ENCODE results near the gene TMEM222. TPM values are rescaled to one million over a fixed set of nuclear protein-coding genes. Genes with fewer than 3 reads are reported as not detected.

TMEM222 gene
- total and polyA plus RNA-seq, 10 of the 15 experiments (the other 5 are each of a cell fraction or from before 2014, with no cell fraction given): 3.8 to 43.5 (median 35.4) TPM

GRCh38 chr1:27332536-27333281 is 10.7 kb downstream of the TMEM222 start:
- SMC1A ChIA-PET (ENCODE audit: uncharacterized antibody, unreplicated experiment): interaction anchor here (0.7 to 2.4 kb wide), 11 partner anchors 9 to 273 kb away, joined by 3 to 10 read pairs (median 4); partner anchors contain the start of genes FCN3 and SYTL1
- H3K27me3 ChIP-seq (replicated peaks in 1 of 2; ENCODE audit: control insufficient read depth in 2 of 2, insufficient read depth in 2 of 2, low read length in 1 of 2): no peaks in the 10 kb centered on the region
- RAD21 ChIA-PET (ENCODE audit: unreplicated experiment): interaction anchor here (0.8 to 2.5 kb wide), 8 partner anchors 9 to 274 kb away, joined by 3 to 18 read pairs (median 4); partner anchors contain the start of gene SYTL1
- WGBS (ENCODE audit: insufficient coverage, insufficient replicate concordance, low lambda C conversion rate, missing lambda C conversion rate): 72% methylated on average over 11 of the region's 11 CpGs
- H3K27ac ChIP-seq (ENCODE audit: control insufficient read depth, insufficient read depth): no peak overlapping the region
- BruUV-seq (replicated peaks): no TSS peak
- H4K20me1 ChIP-seq (ENCODE audit: control insufficient read depth, insufficient read depth): no peaks in the 10 kb centered on the region; the same call in 1 of the 2 replicates
- POLR2A ChIA-PET: interaction anchor here (0.6 to 1.8 kb wide), 4 partner anchors 10 to 59 kb away, joined by 3 to 6 read pairs (median 4); partner anchors contain the start of genes GPR3 and TMEM222
- no peak overlapping the region for H2AFZ ChIP-seq (ENCODE audit: control insufficient read depth, low read depth, low read length)
- H3K4me3 ChIP-seq: no peak overlapping the region
- in situ Hi-C loops (cut with MboI) (no loop called here), intact Hi-C loops (cut with micrococcal nuclease; ENCODE audit: unreplicated experiment) (no loop called here)
- ATAC-seq (peak; percentile 95), FAIRE-seq (no peak), DNase-seq (ENCODE audit: low read depth, low spot score) (no peak)
- peaks cover 8% of the 10 kb centered on the region for H3K79me2 ChIP-seq (ENCODE audit: control insufficient read depth, insufficient read depth, low read length)
- H3K4me2 ChIP-seq (ENCODE audit: control insufficient read depth, insufficient read depth): no peak overlapping the region
- peaks cover 13 to 25% of the 10 kb centered on the region in 2 experiments for H3K36me3 ChIP-seq (ENCODE audit: control insufficient read depth in 2 of 2, insufficient read depth in 2 of 2, low read length in 1 of 2)
- H3K9me3 ChIP-seq (replicated peaks; ENCODE audit: control insufficient read depth, insufficient read depth, low read length): no peaks in the 10 kb centered on the region
- no peaks in the 10 kb centered on the region for H3K4me1 ChIP-seq (ENCODE audit: control insufficient read depth, insufficient read depth, low read length)
- H3K9ac ChIP-seq (ENCODE audit: control insufficient read depth, insufficient read depth, low read length): no peak overlapping the region
- CTCF ChIA-PET: interaction anchor here (0.6 to 4.4 kb wide), 39 partner anchors 10 to 433 kb away, joined by 3 to 77 read pairs (median 4); partner anchors contain the start of genes AHDC1, CD164L2, SYTL1 and TMEM222
- no peak for TF ChIP-seq TCF12 (IDR thresholded peaks at IDR 0.05; ENCODE audit: low read depth, low read length)
- no peak for TF ChIP-seq ZNF592 (IDR thresholded peaks at IDR 0.05)
- TF ChIP-seq IKZF2 (IDR thresholded peaks at IDR 0.05): no peak
- TF ChIP-seq, protein P1, sequence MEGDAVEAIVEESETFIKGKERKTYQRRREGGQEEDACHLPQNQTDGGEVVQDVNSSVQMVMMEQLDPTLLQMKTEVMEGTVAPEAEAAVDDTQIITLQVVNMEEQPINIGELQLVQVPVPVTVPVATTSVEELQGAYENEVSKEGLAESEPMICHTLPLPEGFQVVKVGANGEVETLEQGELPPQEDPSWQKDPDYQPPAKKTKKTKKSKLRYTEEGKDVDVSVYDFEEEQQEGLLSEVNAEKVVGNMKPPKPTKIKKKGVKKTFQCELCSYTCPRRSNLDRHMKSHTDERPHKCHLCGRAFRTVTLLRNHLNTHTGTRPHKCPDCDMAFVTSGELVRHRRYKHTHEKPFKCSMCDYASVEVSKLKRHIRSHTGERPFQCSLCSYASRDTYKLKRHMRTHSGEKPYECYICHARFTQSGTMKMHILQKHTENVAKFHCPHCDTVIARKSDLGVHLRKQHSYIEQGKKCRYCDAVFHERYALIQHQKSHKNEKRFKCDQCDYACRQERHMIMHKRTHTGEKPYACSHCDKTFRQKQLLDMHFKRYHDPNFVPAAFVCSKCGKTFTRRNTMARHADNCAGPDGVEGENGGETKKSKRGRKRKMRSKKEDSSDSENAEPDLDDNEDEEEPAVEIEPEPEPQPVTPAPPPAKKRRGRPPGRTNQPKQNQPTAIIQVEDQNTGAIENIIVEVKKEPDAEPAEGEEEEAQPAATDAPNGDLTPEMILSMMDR (IDR thresholded peaks at IDR 0.05 in 2 of 3, conservative IDR thresholded peaks at IDR 0.05 in 1 of 3; ENCODE audit: control insufficient read depth in 2 of 3, extremely low read depth in 1 of 3, insufficient read depth in 1 of 3, low read depth in 3 of 3, low read length in 3 of 3): peak; percentile 63 to 88 (median 86)
- 0 out of 2 replicates have a peak, but pooled peaks have one; percentile 20 for TF ChIP-seq IRF4 (IDR thresholded peaks at IDR 0.05; ENCODE audit: low read depth, low read length)
- no peak for TF ChIP-seq MAX (IDR thresholded peaks at IDR 0.05; ENCODE audit: low read depth, low read length)
- no peak for TF ChIP-seq NFYB (IDR thresholded peaks at IDR 0.05; ENCODE audit: insufficient read depth, low read depth, low read length)
- TF ChIP-seq CEBPB (IDR thresholded peaks at IDR 0.05; ENCODE audit: borderline replicate concordance in 1 of 2, low read depth in 2 of 2, low read length in 2 of 2): no peak
- TF ChIP-seq STAT3 (IDR thresholded peaks at IDR 0.05; ENCODE audit: low read depth, low read length): no peak
- TF ChIP-seq SMAD1 (IDR thresholded peaks at IDR 0.05; ENCODE audit: low read depth, partially characterized antibody): no peak
- no peak for TF ChIP-seq CREB1 (IDR thresholded peaks at IDR 0.05; ENCODE audit: low read depth)
- 0 out of 2 replicates have a peak, but pooled peaks have one; percentile 25 for TF ChIP-seq POLR2A (IDR thresholded peaks at IDR 0.05; ENCODE audit: low read depth, low read length)
- no peak for TF ChIP-seq MEF2B (IDR thresholded peaks at IDR 0.05; ENCODE audit: partially characterized antibody, poor library complexity, severe bottlenecking)

Data from GM12878 (cell line).